HG03442 (cell line): ENCODE measurements around the gene FXYD6.
"Not testable (repeated sequence)": the region's sequence is repeated elsewhere in the genome, so short reads cannot be mapped to it uniquely, and the experiment has no call there.

Source experiments
- ATAC-seq: cut with Tn5 transposase; IDR thresholded peaks from one replicate; pipeline ENCODE4 v1.9.1; 2021; ENCODE audit warnings: mild to moderate bottlenecking, moderate library complexity; ENCODE audit not compliant: unreplicated experiment

FXYD6 gene

DNA sequence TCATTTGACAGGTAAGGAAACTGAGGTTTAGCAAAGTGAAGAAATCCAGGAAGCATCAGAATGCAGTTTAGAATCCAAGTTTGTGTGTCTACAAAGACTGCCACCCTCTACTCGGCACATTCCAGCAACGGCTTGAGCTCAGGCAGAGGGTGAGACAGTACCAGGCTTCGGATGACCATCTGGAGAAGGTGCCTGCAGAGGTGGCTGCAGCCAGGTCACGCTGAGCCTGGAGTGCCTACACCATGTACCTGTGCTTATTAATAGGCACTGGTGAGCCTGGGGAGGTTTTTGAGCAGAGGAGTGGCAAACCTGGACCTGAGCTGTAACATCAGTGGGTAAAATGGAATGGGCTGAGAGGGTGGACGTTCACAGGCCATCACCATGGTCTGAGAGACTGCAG, 4.7 kb downstream of the FXYD6 start:
- no peak for ATAC-seq

DNA sequence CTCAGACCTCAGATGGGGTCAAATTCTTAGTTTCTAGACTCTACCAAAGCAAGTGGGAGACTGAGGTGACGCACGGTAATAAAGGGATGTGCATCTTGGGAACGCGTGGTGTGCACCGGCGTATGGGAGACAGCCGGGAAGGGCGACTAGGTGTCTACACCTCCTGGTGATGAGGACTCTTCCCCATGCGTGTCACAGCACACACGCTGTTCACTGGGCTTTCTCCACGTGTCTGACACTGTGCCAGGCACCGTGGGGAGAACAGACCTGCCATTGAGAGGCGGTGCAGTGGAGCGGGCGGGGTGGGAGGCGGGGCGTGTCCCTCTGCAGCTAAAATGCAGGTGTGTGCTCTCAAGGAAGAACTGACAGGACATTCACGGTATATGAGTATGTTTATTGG, 5.3 kb downstream of the FXYD6 start:
- ATAC-seq = no peak

DNA sequence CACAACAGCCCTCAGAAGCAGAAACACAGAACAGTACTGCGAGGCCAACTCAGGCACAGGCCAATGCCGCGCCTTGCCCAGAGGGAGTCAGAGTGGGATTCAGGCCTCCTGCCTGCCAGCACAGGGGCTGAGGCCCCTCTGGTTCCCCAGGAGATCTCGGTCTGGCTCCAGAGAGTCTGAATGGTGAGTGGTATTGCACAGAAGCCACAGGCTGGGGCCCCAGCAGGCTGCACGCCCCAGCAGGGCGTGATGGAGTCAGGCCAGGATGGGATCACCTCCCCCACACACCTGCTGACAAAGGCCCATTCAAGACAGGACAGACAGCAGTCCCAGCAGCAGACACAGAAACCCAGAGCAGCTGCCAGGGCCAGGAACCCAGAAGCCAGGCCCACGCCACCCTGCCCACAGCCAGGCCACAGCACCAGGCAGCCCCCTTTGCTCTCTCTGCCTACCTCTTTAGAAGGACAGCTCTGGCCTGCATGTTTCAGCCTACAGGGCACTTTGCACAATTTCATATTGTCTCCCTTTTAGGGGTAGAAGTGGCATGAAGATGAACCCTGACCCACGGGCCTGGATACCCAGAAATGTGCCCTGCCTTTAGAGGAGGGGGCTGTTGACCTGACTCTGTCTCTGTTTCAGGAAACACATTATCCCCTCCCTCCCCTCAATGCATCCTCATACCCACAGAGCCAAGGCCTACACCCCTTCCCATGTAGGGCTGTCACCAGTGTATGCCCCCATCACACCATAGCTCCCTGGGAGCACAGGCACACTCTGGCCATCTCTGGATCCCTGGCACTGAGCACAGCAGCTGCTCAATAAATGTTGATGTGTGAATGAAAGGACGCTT, 6.1 kb downstream of the FXYD6 start:
- no peak for ATAC-seq

DNA sequence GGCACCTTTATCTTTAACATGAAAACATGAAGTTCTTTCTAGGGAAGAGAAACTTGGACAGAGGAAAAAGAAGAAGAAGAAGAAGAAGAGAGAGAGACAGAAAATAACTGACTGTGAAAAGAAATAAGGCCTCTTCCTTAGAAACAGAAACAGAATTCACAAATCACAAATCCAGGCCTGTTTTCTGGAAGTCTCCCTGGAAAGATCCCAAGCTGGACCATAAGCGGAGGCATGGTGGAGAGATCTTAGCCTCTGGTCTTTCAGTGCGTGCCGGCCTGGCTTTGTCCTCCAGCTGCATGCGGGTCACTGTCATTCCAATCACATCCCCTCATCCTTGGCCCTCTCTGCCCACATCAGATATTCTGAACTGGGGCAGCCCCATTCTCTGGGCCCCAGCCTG, 6.9 kb downstream of the FXYD6 start:
- no peak for ATAC-seq

DNA sequence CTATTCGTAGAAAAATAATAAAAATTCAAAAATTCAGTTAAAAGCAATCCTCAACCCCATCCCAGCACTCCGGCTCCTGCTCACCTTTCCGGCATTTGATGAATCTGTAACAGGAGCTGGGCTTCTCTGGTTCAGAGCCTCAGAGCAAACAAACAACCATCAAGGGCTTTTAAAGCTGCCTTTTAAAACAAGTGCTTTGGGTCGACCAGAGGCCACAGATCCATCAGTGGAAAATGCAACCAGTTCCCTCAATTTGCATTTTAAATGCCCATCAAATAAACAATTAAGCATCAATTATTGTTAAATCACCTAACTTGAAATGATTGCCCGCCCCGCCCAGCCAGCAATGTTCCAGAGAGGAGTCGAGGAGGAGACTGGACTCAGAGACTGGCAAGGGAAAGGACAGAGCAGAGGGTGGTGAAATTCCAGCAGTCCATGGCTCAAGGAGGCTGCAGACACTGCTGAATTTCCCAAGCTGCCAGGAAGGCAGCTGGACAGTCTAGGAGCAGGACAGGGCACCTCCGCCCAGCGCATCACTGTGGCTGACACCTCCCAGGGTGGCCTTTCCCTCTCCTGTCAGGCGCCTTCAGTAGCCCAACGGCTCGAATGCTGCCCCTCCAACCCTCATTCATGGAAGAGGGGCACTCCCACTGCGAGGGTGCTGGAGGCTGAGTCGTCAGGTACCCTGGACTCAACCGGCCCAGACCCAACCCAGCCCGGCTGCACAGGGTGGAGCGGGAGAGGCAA, 7.5 kb downstream of the FXYD6 start:
- no peak for ATAC-seq

DNA sequence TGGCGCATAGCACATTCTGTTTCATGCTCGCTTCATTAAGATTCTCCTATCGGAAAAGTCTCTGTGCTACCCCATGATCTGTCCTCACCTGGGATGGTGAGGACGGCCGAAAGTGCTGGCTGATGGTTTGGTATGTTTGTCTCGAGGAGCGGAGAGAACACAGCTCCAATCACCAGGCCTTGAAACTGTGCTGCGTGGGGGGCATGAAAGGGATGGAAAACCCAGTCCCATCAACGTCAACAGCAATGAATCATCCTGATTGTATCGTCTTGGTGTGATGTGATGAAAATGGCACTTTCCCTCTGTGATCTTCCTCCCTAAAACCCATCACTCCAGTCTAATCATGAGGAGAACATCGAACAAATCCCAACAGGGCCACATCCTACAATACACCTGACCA, 8.4 kb downstream of the FXYD6 start:
- ATAC-seq = no peak

DNA sequence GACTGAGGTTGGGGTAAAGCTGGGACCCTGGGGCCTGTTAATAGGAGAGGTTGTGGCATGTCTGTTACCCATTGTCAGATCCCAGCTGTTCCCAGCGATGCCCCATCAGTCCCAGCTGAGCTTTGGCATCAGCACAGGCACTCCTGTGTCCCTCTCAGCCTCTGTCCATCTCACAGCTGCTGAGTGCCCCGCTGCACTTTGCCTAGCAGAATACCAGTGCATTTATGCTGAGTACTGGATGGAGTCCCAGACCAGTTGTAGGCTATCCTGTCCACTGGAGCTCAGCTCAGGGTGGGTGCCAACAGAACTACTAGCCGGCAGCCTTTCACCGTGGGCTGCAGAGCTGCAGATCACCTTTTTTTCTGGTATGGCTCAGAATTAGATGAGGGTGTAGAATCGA, 9.9 kb downstream of the FXYD6 start:
- ATAC-seq = no peak

DNA sequence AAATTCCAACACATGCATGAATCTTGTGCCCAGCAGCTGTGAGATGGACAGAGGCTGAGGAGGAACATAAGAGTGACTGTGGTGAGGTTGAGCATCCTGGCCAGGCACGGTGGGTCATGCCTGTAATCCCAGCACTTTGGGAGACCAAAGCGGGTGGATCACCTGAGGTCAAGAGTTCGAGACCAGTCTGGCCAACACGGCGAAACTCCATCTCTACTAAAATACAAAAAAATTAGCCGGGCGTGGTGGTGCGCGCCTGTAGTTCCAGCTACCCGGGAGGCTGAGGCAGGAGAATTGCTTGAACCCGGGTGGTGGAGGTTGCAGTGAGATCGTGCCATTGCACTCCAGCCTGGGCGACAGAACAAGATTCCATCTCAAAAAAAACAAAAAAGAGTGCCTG, 10.9 kb downstream of the FXYD6 start:
- ATAC-seq = not testable (repeated sequence)

DNA sequence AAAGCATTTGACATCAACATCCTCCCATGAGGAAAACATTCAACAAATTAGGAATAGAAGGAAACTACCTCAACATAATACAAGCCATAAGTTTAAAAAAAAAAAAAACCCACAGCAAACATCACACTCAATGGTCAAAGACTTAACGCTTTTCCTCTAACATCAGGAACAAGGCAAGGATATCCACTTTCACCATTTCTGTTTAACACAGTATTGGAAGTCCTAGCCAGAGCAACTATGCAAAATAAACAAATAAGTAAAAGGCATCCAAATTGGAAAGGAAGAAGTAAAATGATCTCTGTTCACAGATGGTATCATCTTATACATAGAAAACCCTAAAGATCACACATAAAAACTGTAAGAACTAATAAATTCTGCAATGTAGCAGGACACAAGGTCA, 13.1 kb downstream of the FXYD6 start:
- no peak for ATAC-seq

DNA sequence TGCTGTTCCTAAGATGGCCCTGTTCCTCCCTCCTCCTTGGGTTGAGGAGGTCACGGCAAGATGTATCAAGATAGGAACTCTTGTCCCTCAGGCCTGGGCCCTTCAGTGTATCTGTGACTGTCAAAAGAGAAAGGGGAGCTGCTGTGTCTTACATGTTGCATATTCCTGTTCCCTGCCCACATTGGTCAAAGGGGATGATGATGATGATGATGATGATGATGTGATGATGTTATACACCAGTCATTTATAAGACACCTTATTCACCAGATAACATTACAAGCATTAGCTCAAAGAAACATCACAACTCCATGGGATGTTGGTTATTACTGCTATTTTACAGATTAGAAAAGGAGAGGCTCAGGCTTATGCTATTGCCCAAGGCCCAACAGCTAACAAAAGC, 13.7 kb downstream of the FXYD6 start:
- no peak for ATAC-seq

DNA sequence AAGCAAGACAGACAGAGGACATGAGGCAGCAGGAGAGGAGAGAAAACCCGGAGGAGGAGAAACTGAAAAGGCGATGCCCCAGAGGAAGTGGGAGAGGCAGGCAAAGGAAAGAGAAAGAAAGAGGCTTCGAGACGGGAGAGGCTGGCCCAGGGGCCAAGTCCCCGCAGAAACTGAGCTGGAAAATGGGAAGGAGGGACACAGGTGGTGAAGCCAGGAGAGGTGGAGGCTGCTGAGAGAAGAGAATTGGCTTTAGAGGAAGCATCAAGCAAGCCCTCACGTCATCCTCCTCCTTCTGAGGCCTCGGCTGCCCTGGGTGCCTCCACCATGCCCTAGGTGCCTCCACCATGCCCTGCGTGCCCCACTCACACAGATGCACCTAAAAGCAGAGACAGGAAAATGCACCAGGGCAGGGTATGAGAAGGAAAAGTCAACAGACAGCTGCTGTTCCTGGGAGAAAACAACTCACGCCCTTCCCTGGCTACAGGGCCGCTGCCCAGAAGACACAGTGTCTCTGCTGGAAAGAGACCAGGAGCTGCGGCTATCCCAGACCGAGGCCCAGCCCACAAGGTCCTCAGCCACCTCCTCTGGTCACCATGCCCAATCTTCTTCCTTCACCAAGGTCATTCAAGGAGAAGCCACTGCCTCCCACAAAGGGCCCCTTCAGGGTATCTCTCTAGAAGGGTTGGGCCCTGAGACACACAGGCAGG, 14.3 kb downstream of the FXYD6 start:
- ATAC-seq = no peak

DNA sequence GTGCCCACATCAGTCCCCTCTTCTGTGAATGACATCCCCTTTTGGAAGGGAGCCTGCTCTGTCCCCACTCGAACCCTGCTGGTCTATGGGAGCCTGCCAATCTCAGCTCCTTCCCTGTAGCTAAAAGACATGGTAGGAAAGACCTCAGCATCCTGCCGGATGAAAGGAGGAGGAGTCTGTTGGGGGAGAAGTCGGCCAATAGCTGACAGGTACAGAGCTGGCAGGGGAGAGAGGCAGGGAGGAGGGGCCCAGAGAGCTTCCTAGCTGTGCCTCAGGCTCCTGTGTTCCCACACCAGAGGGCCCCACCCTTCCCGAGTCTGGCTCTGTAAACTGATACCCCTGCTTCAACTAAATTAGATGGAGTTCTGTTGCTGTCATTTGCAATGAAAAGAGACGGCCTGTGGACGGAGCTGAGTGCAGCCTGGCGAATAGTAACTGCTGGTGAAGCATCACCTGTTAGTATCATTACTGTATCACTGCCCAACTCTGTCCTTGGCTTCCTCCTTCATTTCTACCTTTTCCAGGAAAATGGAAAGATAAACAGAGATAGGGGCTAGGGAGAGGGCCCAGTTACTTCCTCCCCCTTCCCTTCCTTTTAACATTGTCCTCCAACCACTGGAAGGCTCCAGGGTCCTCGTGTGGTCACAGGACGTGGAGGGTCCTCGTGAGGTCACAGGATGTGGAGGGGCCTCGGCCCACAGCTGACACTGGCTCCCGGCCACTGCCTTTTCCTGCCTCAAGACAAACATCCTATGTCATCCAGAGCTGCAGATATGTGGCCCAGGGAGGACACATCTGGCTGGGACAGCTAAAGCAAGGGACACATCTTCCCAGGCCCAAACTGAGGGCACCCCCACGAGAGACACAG, 15.1 kb downstream of the FXYD6 start:
- ATAC-seq = no peak

DNA sequence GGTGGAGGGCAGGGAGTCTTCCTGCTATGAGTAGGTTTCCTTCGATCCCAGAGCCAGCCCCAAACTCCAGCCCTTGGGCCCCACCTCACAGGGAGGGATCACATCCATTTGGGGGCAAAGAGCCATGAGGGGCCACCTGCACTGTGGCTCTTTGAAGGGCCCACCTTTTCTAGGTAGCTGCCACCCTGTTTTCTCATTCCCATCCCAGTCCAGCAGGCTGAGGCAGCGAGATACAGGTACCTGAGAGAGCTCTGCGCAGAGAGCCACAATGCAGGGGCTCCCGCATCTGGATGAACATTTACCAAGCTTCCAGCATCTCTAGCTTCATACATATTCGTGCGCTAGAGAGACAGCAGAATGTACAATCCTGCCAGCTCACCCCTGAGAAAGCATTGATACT, 16.3 kb downstream of the FXYD6 start:
- ATAC-seq = no peak

DNA sequence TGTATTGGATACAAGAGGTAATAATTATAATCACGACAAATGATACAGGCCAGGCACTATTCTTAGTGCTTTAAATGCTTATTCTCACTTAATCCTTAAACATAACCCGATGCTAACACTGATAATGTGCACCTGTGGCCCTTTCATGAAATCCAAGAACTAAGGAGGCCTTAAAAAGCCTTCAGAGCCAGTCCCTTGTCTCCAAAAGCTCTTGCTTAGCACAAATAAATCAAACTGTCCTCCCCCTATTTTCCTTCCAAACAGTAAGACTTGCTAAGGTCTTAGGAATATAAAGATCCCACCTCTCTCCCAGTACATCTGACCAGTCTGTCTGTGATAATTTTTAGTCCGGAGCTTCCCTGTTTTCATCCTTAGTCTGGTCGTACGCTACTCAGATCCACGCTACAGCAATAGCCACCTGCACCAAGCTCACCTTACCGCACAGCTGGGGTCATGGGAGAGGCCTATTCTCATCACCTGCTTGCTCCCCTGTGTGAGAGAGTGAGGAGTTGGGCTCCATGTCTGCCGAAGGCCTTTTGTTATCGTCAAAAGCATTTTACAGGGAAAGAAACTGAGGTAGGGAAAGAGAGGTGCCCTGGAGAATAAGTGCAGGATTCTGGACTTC, 16.9 kb downstream of the FXYD6 start:
- ATAC-seq = no peak

DNA sequence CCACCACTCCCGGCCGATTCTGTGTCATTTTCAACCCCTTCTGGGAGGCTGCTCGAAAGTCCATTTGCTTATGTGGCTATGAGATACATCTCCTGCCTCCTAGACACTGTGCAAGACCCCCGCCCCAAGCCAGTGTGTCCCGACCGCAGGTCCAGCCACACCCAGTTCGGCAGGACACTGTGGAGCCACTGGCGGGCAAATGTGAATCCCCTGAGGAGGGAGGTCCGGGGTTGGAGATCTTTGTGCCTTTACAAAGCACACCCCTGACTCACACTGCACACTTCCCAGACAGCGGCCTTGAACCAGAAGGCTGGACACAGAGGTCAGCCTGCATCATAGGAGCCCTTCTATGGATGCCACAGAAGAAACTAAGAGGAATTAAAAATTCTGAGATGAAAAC, 17.4 kb downstream of the FXYD6 start:
- ATAC-seq = no peak

DNA sequence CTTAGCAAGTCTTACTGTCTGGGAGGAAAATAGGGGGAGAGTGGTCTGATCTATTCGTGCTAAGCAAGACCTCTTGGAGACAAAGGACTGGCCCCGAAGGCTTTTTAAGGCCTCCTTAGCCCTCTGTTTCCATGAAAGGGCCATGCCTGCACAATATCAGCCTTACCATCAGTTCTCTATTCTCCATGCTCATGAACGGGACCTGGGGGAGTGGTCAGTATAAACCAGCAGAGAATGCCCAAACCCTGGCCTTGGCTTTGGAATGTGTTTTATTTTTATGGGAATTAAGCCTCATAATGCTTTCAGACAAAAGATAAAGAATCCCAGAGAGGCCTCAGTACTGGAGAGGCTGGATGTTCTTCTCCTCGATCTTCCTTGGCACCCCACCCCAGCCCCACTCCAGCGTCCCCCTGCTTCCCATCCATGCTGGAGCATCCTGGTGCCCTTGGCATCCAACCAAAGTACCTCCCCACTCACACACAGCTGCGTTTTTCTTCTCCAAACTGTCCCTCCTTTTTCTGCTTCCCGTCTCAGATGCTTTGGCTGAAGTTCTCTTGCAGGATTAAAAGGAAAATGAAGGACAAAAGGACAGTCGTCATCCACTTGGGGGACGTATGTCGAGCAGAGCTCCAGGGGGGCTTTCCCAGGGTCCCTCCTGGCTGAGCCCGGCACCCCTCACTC, 18.6 kb downstream of the FXYD6 start:
- ATAC-seq = no peak

DNA sequence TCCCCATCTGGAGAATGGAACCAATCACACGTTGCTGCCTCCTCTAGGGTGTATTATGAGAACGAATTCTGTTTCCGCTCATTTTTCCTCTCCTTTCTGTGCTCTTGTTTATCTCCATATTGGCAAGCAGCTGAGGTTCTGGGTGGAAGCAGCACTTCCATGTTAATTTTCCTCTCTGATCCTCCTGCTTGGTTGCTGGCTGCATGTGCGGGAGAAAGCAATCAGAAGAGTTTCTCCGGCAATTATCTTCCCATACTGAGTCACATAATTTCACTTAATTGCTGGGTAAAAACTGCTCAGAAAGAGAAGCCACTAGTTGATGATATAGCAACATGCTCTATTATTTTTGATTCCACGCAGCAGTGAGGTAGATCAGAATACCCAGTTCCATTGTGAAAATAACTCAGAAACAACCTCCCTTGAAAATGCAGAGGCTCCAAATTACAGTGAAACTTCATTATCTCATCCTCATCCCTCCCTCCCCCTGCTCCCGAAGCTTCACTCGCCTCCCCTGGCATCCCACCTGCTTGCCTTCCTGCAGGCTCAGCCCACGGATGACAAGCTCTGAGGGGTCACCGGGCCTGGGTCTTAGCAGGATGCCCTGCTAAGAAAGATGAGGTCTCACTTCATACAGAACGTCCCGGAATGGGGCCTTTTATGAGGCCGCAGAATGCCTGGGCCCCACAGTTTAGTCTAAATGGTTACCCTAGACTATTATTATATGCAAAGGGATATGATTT, 20.4 kb downstream of the FXYD6 start:
- no peak for ATAC-seq

DNA sequence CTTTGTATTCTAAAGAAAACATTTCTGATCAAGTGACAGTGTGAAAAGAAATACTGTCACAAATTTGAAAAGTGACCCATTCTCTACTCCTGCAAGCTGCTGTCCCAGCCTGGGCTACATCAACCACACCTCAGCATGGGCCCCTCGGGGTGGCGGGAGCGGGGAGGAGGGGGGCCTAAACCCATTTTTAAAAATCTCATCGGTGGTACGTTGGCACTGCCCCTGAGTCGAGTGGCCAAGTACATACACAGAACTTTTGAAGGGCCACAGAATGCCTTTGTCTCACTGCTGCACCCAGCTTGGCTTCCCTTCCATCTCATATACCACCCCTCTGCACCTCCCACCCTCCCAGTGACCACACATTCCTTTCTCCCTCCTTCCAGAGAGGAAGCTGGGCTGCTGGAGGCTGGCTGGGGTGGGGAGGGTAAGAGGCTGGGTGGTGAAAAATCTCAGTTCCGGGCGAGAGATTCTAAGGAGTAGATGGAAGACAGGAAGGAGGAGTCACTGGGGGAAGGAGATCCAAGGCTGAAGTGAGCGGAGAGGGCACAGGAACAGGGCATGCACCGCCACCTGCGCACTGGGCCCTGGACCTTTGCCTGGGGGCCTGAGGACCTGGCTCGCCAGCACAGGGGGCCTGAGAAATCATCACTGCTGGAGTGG, 21.1 kb downstream of the FXYD6 start:
- ATAC-seq = no peak

DNA sequence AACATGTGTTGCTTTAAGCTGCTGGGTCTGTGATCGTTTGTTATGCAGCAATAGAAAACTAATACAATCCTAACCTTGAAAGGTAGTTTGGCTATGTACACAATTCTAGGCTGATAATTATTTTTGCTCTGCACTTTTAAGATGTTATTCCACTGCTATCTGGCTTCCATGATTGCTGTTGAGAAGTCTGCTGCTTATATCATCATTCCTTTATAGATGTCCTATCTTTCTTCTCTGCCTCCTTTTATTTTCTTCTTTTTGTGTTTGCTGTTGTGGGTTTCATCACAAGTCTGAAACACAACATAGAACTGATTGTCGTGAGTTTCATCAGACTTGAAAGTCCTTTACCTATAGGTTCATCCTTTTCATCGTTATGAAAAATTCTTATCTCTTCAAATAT, 24.1 kb downstream of the FXYD6 start:
- ATAC-seq = no peak
